DMS53 treated with DMSO at 0.1 percent for 48 hours (cell line): ENCODE measurements around the gene NHLRC4.

Experiments used
- DNase-seq: peaks from one replicate; lab custom pipeline; 2025; ENCODE audit not compliant: unreplicated experiment; lab: John Stamatoyannopoulos, UW

NHLRC4 gene

DNA sequence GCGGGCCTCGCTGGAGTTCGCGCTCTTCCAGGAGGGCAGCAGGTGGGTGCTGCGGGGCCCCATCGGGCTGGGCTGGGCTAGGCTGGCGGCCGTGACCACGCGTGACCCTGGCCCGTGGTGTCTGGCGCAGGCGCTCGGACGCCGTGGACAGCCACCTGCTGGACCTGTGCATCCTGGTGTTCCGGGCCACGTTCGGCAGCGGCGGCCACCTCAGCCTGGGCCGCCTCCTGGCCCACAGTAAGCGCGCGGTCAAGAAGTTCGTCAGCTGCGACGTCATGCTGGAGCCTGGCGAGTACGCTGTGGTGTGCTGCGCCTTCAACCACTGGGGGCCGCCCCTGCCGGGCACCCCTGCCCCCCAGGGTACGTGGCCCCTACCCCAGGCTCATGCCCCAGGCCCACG is 14.6 kb upstream of the NHLRC4 start:
- DNase-seq, result no peak

DNA sequence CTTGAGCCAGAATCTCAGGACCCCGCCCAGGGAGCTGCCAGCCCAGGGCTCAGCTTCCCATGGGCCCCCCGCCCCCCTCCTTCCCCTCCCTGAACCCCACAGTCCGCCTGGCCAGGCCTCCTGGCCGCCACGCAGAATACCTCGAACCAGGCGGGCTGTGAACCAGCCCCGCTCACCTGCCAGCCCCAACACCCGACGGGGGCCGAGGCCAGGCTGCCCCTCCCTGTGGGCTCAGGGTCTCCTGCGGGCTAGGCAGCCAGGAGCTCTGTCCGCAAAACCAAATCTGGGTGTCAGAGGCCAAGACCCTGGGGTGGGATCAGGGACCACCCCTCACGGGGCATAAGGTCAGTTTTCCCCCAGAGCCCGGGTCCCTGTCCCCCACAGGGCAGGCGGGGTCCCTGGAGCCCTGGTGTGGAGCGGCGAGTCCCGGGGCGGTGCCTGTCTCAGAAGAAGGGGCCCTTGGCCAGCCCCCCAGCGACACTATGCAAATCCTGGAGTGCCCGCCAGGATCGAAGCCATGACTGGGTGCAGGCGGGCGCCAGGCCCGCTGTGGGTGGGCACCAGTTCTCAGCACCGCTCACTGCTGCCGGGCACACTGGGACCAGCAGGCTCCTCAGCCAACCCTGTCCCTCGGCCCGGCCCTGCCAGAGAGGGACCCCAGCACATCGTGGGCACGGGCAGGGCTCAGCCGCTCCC is 13.1 kb upstream of the NHLRC4 start:
- DNase-seq, result no peak

DNA sequence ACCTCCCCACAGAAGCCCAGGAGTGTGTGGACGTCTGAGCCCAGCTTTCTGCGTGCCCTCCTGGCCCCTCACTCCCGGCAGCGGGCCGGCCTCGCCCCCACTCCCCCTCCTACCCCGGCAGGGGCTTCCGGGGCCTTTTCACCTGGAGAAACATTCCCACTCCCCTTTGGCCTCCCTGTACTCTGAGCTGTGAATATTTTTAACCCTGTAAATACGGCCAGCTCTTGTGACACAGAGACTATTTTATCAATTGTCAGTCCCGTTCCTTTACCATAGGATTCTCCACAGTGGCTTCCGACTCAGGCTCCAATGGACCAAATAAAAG is 12.5 kb upstream of the NHLRC4 start:
- DNase-seq, result no peak

DNA sequence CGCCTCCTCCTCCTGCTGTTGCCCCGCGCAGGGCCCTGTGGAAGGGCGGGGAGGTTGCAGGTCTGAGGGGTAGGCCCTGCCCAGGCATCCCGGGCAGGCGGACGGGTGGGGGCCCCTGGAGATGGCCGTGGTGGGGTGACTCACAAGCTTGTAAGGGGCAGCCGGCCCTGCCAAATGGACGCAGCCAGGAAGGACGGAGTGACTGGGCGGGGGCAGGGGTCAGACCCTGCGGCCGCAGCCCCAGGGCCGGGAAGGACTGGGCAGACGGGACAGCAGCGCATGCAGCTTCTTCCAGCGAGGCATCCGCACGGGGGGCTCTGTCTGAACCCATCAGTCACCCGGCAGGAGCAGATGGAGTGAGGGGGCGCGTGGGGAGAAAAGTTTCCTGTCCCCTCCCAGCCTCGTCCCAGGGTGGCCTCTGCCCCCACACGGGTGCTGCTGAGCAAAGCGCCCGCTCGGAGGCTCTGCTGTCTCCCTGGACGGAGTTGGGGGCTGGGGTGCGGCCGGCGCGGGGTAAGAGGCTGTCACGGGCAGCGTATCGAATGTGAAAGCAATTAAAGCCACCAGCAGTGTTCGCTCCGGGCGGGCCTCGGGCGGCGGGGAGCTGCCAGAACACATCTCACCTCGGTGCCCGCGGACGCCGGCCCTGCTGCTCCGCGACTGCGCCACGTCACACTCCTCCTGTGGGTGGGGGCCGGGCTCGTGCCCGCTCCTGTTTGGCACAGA is 12.0 kb upstream of the NHLRC4 start:
- DNase-seq, result no peak

DNA sequence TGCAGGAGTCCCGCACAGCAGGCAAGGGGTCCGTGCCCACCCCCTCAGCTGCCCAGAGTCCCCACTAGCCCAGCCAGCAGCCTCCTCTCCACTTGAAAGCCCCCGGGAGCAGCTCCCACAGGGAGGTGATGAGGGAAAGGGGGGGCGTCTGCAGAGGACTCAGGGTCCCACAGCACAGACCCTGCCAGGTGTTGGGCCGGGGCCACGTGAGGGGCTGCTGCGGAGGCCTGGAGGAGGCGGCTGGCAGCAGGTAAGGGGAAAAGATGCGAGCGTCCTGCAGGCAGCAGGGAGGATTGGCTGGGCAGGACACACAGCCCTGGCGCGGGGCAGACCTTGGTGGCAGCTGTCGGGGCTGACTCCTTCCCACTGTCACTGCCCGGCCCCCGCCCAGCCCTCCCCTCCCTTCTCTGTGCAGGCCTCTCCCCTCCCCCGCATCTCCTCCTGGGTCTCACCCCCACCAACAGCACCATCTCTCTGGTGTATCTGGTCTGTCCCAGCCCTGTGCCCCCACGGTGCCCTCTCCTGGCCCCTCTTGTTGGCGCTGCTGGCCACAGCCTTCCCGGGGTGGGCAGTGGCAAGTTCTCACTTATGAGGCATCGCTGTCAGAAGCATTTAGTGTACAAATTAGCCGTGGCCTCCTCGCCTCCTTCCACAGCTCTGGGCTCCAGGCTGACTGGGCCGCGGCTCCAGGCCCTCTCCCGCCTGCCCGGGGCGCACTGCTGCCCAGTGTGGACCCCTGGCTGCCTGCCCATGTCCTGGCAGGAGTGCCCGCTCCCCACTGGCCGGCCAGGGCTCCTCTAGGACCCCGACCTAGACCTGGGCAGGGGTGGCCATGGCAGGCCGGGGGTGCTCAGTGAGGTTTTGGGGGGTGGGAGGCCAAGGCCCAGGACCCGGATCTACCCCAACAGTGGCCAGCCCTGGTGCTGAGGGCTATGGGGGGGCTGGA is 11.0 kb upstream of the NHLRC4 start:
- DNase-seq, result no peak

DNA sequence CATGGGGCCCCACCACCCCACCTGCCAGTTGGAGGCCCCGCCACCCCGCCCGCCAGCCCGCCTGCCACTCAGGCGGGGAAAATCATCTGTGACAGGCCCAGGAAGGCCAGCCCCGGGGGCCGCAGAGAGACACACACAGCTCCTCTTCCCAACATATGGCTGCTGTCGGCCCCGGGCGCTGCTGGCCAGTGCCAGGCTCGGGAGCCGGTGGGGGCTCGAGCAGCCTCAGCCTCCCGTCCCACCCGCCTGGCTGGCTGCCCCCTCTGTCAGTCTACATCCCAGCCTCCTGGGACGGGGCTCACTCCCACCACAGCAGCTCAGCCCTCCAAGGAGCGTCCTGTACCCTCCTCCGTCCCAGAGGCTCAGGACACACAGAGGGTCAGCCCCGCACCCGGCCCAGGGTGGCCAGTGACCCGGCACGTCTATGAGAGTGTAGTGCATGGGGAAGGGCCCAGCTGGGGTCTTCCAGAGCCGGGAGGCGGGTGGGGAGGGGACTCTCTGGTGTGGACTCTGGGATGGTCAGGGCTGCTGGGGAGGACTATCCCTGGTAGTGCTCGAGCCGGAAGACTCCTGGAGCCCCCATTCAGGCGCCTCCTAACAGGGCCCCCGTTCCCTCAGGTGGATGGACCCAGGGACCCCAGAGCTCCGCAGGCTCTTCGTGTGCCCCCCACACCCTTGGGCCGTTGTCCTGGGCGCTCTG is 10.2 kb upstream of the NHLRC4 start:
- no peak for DNase-seq

DNA sequence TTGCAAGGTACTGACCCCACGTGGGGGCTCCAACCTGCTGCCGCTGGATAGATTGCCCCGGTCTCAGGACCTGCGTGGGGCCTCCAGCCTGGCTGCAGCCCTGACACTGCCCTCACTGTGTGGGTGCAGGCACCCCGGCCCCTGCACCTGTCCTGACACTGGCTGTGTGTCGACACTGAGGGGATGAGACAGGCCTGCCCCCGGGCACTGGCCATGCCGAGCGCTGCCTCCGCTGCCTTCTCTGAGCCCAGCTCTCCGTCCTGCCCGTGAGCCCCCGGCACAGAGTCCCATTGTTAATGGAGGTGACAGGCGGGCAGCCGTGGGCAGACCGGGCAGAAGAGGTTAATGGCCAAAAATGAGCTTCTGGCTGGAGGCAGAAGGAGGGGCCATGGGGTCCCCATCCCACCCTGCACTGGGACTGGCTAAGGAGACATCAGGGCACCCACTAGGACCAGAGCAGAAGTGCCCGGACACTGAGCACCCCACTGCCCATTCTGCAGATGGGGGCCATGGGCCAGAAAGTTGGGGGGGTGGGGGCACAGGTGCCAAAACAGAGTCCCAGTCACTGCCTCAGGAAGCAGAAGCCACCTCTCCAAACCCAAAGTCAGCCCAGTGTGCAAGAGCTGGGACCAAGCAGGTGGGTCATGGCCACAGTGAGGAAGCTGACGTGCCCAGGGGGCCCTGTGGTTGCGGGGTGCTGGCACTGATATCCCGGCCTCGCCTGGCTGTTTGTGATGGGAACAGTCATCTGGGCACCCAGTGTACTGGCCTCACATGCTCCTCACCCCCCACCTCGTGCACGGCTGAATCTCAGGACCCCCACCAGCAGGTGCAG is 9.1 kb upstream of the NHLRC4 start:
- no peak for DNase-seq

DNA sequence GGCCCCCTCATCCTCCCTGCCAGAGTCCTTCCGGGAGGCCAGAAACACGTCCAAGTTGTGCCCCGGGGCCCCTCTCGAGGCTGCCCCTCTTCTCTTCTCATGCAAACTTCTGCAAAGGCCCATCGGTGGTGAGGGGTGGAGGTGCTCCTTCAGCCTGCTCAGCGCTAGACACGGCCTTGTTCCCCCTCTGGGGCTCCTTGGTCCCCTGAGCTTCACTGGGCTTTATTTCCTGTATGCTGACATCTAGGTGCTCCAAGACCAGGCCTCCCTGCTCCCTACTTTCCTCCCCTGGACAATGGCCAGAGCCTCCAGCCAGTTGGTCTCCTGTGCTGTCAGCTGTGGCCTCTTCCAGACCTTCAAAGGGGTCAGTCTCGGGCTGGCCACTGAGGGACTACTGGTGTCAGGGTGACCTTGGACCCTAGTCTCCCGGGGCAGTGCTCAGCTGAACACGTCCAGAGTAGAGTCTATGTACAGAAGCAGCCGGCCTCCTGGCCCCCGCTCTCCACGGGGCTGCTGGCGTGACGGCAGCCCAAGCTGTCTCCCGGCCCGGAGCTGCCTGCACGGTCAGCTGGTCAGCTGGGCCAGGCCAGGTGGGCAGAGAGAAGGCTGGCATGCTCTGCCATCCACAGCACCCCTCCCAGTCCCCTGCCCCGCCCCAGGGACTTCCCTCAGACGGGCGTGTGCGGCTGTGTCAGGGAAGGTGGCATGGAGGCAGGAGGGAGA is 8.3 kb upstream of the NHLRC4 start:
- DNase-seq, result no peak

DNA sequence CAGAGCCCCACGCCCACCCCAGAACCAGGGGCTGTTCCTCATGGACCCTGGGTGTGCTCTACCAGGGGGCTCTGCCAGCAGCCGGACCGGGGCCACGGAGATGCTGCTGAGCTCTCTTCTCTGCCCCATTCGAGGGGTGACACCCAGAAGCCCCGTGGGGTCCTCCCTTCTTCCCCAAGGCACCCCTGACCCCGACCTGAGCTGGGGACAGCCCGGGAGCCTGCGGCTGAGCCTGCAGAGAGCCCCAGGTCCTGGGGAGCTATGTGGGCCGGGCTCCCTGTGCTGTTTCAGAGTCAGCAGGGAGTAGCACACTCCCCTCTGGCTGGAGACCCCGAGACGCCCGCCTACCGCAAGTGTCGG is 7.8 kb upstream of the NHLRC4 start:
- no peak for DNase-seq

DNA sequence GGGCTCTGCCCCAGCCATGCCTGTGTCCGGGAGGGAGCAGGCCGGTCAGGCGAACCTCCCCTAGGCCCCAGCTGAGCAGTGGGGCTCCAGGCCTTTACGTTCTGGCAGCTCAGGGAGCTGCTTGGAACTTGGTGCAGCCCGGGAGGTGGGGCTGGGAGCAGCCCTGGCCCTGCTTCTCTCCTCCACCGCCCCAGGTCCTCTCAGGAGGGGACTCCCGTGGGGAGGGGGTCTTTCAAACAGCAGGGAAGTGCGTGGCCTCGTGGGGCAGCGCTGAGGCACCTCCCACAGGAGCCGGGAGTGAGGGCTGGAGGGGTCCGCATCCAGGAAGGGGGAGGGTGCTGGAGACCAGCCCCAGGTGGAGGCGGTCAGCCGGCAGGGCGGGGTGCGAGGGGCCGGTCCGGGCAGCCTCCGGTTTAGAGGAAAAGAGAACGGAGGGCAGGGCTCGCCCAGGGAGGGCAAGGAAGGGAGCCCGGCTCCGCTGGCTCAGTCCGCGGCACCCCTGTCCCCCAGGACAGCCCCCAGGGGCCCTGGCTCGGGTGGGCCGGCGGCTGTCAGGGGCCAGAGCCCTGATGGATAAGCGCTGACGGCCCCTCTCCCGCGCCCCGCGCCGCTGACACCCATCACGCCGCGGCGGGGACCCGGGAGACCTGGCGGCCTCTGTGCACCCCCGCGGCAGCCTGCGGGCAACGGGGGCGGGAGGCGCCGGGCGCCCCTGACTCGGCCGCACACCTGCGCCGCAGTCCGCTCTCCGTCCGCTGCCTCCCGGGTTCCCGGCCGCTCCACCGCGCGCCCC is 7.2 kb upstream of the NHLRC4 start:
- DNase-seq, result no peak

DNA sequence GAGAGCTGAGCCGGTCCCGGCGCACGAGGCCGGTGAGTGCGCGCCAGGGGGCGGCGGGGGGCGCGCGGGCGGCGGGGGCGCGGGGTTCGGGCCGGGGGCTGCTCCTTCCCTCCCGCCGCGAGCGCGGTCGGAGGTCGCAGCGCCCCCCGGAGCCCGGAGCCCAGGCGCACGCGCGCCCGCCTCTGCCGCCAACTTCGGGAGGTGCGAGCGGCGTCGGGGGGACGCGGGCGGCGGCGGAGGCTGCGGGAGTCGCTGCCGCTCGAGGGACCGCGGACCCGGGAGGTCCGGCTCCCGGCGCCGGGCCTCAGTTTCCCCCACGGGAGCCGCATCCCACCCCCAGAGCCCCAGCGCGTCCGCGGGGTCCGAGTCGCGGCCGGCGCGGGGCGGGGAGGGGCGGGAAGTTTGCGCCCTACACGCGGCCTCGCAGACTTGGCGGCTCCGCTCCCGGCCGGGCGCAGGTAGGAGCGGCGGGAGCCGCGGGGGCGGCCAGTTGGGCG is 6.6 kb upstream of the NHLRC4 start, which contains the start of gene PRR35:
Gene PRR35, plus strand, starts transcription at position 191 of the 497 bp plus-strand sequence. CDS start 2,901 bp downstream, outside the sequence.
- no peak for DNase-seq

DNA sequence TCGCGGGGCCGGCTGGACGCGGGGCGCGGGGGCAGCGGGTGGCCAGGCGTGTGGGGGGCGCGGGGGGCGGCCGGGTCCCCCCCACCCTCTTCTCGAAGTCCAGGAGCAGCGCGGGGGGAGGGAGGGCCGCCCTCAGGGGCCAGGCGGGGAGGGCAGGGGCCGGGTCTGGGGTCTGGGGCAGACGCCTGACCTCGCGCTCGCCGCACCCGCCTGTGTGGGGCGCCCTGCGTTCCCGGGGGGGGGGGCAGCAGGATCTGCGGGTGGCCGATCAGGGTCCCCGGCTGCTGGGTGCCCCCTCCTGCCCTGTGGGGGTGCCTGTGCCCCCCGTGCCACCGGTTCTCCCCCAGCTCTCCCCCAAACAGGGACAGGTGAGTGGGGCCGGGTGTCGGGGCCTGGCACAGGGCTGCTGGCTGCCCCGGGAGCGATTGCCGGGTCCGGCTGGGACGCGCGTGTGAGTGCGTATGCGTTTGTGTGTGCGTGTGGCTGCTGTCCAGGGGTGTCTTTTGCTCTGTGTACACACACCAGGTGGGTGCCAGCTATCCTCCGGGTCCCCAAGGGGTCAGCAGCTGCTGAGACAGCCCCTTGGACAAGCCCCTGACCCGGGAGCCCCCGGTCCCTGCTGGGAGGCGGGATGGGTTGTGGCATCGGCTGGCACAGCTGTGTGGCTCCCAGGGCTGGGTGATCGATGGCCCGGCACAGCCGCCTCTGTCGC is 5.9 kb upstream of the NHLRC4 start:
- DNase-seq, result no peak

DNA sequence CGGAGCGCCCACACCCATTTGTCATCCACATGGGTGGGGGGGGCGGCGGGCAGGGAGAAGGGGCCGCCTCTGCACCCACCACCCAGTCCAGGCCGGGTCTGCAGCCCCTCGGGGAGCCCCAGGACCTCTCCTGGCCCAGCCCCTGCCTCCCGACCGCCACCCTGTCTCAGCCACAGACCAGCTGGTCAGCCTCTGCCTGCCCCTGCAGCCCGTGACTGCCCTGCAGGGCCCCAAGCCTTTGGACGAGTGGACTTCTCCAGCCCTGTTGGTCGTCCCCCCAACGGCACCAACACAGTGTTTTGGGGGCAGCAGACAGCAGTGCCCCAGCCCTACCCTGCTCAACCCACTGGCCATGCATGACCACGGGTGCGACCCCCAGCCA is 5.4 kb upstream of the NHLRC4 start:
- no peak for DNase-seq

DNA sequence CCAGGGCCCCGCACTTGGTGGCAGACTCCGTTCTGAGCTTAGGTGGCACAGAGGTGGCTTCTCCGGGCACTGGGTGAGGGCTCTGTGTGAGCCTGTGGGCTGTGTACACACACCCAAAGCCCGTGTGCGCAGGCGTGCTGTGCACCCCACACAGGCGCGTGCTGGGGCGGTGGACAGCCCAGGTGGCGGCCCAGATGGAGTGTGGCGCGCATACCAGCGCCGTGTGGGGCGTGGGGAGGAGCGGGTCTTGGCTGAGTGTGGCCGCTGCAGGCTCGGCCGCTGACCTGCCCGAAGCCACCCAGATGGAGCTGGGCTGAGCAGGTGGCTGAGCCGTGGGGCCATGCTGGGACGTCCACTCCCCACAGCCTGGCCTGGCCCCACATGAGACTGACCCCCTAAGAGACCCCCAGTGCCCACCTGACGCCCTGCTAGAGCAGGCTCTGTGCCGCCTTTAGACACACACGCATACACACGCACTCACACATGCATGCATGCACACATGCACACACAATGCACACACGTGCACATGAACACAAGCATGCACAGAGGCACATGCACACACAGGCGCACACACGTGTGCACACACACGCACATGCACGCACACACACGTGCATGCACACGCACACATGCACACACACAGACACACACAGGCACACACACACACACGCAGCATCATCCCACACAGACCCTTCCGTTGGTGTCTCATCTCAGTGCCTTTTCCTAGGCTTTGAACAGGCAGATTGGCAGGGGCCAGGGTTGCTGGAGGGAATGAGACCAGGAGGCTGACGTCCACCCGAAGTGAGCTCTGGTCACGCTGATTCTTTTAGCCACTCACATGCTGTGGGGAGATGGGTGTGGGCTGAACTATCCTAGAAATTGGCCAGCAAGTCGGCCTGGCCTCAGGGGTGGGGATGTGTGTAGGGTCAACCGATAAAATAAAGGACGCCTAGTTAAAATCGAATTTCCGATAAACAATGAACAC is 4.6 kb upstream of the NHLRC4 start:
- no peak for DNase-seq

DNA sequence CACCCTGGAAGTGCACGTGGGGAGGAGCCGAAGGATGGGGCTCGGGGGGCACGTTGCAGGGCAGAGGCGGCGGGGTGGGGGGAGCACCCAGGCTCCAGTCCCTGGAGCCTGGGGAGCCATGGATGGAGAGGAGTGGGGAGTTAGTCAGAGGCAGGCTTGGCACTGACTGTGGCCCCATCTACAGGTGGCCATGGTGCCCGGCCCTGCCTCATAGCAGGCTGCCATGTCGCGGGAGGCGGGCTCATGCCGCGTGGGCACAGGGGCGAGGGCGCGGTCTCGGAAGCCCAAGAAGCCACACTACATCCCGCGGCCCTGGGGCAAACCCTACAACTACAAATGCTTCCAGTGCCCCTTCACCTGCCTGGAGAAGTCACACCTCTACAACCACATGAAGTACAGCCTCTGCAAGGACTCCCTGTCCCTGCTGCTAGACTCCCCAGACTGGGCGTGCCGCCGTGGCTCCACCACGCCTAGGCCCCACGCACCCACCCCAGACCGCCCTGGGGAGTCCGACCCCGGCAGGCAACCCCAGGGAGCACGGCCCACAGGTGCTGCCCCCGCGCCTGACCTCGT is 3.6 kb upstream of the NHLRC4 start:
- DNase-seq, result no peak

DNA sequence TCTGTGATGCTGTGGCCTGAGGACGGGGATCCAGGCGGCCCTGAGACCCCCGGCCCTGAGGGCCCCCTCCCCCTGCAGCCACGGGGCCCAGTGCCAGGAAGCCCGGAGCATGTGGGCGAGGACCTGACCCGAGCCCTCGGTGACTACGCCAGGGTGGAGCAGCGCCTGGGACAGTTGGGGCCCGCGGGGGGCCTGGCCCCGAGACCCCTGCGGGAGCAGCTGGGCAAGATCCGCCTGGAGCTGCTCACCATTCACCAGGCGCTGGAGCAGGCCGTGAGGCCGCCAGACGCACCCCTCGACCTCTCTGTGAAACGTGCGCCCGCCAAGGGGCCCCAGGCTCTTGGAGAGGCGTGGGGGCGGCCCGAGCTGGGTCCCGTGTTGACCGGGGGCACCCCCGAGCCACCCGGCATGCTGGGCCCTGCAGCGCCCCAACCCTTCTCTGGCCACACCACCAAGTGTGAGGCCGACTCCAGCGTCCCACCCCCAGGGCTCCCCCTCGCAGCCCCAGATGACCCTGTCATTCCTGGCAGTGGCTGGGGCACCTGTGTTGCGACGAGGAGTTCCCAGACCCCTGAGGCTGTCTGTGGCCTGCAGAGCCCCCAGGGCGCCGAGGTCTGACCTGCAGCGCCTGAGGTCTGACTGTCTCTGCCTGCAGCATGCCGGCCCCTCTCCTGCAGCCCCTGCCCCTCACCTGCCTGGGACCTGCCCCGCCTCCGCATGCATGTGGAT is 2.0 kb upstream of the NHLRC4 start:
- no peak for DNase-seq
